ENCODE results near the gene CAMK1D.

The CAMK1D gene

GRCh38 chr10:12521423-12521822, 172.1 kb downstream of the CAMK1D start:
- ChIA-PET CTCF (no interaction called here), POLR2A (interaction anchor here (0.6 kb wide), 1 partner anchor 283 kb away, joined by 3 read pairs; no protein-coding TSS in a partner anchor)
- H3K4me1 ChIP-seq (ENCODE audit: control insufficient read depth, insufficient read depth, low read length), result no peaks in the 10 kb centered on the region
- no peak overlapping the region for H3K27ac ChIP-seq (ENCODE audit: extremely low read depth, low read depth, low read length)
- no peaks in the 10 kb centered on the region for H3K36me3 ChIP-seq (ENCODE audit: control insufficient read depth in 2 of 2, insufficient read depth in 1 of 2, low read length in 2 of 2)
- TF ChIP-seq KLF7 (tag by site-specific recombination; IDR thresholded peaks at IDR 0.05; ENCODE audit: borderline replicate concordance), result no peak
- no peak for TF ChIP-seq ZNF354C (tag by site-specific recombination; IDR thresholded peaks at IDR 0.05; ENCODE audit: borderline replicate concordance, low read depth)
- no peak for TF ChIP-seq ZNF768 (tag by site-specific recombination; IDR thresholded peaks at IDR 0.05)
- no peak for TF ChIP-seq ZNF677 (tag by site-specific recombination; IDR thresholded peaks at IDR 0.05)
- TF ChIP-seq PRDM6 (tag by site-specific recombination; IDR thresholded peaks at IDR 0.05), result no peak
- no peak for TF ChIP-seq PRDM10 (tag by site-specific recombination; IDR thresholded peaks at IDR 0.05)
- no peak for TF ChIP-seq ZNF292 (tag by site-specific recombination; IDR thresholded peaks at IDR 0.05; ENCODE audit: borderline replicate concordance, low read depth)
- TF ChIP-seq ZNF366 (tag by site-specific recombination; conservative IDR thresholded peaks at IDR 0.05), result no peak
- TF ChIP-seq ZNF138 (tag by site-specific recombination; IDR thresholded peaks at IDR 0.05; ENCODE audit: borderline replicate concordance), result no peak
- no peaks in the 10 kb centered on the region for H3K9me3 ChIP-seq (ENCODE audit: control insufficient read depth, insufficient read depth, low read depth, low read length)
- H3K4me3 ChIP-seq (ENCODE audit: low read depth, low read length), result no peak overlapping the region

GRCh38 chr10:12526311-12526710, 177.0 kb downstream of the CAMK1D start:
- Histone ChIP-seq H3K9me3 (ENCODE audit: control insufficient read depth, insufficient read depth, low read depth, low read length) (no peaks in the 10 kb centered on the region), H3K36me3 (ENCODE audit: control insufficient read depth in 2 of 2, insufficient read depth in 1 of 2, low read length in 2 of 2) (no peaks in the 10 kb centered on the region), H3K4me3 (ENCODE audit: low read depth, low read length) (no peak overlapping the region), H3K27ac (ENCODE audit: extremely low read depth, low read depth, low read length) (no peak overlapping the region), H3K4me1 (ENCODE audit: control insufficient read depth, insufficient read depth, low read length) (no peaks in the 10 kb centered on the region)
- ChIA-PET POLR2A (no interaction called here), CTCF (interaction anchor here (0.7 kb wide), 1 partner anchor 19 kb away, joined by 3 read pairs; no protein-coding TSS in a partner anchor)
- TF ChIP-seq ZNF518A (tag by site-specific recombination; conservative IDR thresholded peaks at IDR 0.05; ENCODE audit: low read depth) (no peak), ZNF549 (tag by site-specific recombination; IDR thresholded peaks at IDR 0.05) (no peak), ZNF747 (tag by site-specific recombination; IDR thresholded peaks at IDR 0.05) (no peak), ZNF610 (tag by site-specific recombination; IDR thresholded peaks at IDR 0.05; ENCODE audit: borderline replicate concordance) (no peak), ZNF514 (tag by site-specific recombination; IDR thresholded peaks at IDR 0.05) (no peak), ZNF19 (tag by site-specific recombination; IDR thresholded peaks at IDR 0.05; ENCODE audit: low read depth) (no peak)

Measured in HEK293 (cell line).